GM12878 (cell line): ENCODE measurements around the gene HMGXB3. TPM values are rescaled to one million over a fixed set of nuclear protein-coding genes. Genes with fewer than 3 reads are reported as not detected.

Source experiments
- ATAC-seq: fragments of 200-7000 bp; cut with Tn5 transposase; 3 replicates; pipeline ENCODE4 v1.9.1; 2020; ENCODE audit warnings: mild to moderate bottlenecking, moderate library complexity
- BruUV-seq: library from RNA; stranded (reverse); fragments of 400-500 nt; replicated peaks from 2 replicates; lab custom pipeline; 2021; lab: Mats Ljungman, UMichigan
- CTCF ChIA-PET: fragments of 300-600 bp; sonication (Branson Sonifier 250); formaldehyde crosslinking; extraction: SDS; loops from one replicate; lab custom pipeline; 2021; ENCODE audit warnings: inconsistent platforms; lab: Yijun Ruan, JAX
- POLR2A ChIA-PET: fragments of 350-600 bp; formaldehyde crosslinking; extraction: SDS; loops from one replicate; lab custom pipeline; 2021; ENCODE audit warnings: inconsistent platforms; lab: Charles Lee
- RAD21 ChIA-PET: fragments of 300-600 bp; sonication (Branson Sonifier 250); formaldehyde crosslinking; loops from one replicate; lab custom pipeline; 2023; ENCODE audit warnings: antibody characterized with exemption; ENCODE audit not compliant: unreplicated experiment; lab: Charles Lee
- SMC1A ChIA-PET: fragments of 300-600 bp; sonication (Branson Sonifier 250); formaldehyde crosslinking; loops from one replicate; lab custom pipeline; 2023; ENCODE audit not compliant: unreplicated experiment, uncharacterized antibody; lab: Charles Lee
- DNase-seq: peaks from one replicate; pipeline ENCODE4 v3.0.0-alpha.2; 2011; ENCODE audit warnings: low read depth, low spot score
- FAIRE-seq: peaks from 3 replicates; lab custom pipeline; 2011; peaks lifted over from hg19 to GRCh38; lab: Jason Lieb, UNC
- H2AFZ ChIP-seq: 2 replicates; pipeline ENCODE4 v1.6.0; 2011; ENCODE audit warnings: low read depth, low read length, control low read depth; ENCODE audit not compliant: control insufficient read depth
- H3K27ac ChIP-seq: 2 replicates; pipeline ENCODE4 v1.5.1; 2011; ENCODE audit warnings: control low read depth; ENCODE audit not compliant: control insufficient read depth, insufficient read depth
- H3K27me3 ChIP-seq, 2 experiments: replicated peaks in 1 of 2; 2 replicates each; pipeline versions ENCODE4 v1.6.0 to v1.6.1; 2011; ENCODE audit warnings: low read length in 1 of 2; ENCODE audit not compliant: control insufficient read depth in 2 of 2, insufficient read depth in 2 of 2
- H3K36me3 ChIP-seq, 2 experiments: 2 replicates each; pipeline ENCODE4 v1.5.1; 2011; ENCODE audit warnings: low read length in 1 of 2; ENCODE audit not compliant: control insufficient read depth in 2 of 2, insufficient read depth in 2 of 2
- H3K4me1 ChIP-seq: 2 replicates; pipeline ENCODE4 v1.6.1; 2011; ENCODE audit warnings: mild to moderate bottlenecking, low read length, moderate library complexity, mixed read lengths; ENCODE audit not compliant: control insufficient read depth, insufficient read depth
- H3K4me2 ChIP-seq: 2 replicates; pipeline ENCODE4 v1.6.0; 2011; ENCODE audit warnings: control low read depth; ENCODE audit not compliant: control insufficient read depth, insufficient read depth
- H3K4me3 ChIP-seq: fragments of 200-600 bp; sonication (generic); 2 replicates; pipeline ENCODE4 v1.5.1; 2016
- H3K79me2 ChIP-seq: 2 replicates; pipeline ENCODE4 v1.6.0; 2011; ENCODE audit warnings: low read length; ENCODE audit not compliant: control insufficient read depth, insufficient read depth
- H3K9ac ChIP-seq: 2 replicates; pipeline ENCODE4 v1.8.0; 2011; ENCODE audit warnings: low read length, control low read depth, mixed read lengths; ENCODE audit not compliant: control insufficient read depth, insufficient read depth
- H3K9me3 ChIP-seq: replicated peaks from 3 replicates; pipeline ENCODE4 v1.5.1; 2011; ENCODE audit warnings: mild to moderate bottlenecking, low read length; ENCODE audit not compliant: control insufficient read depth, insufficient read depth
- H4K20me1 ChIP-seq: 2 replicates; pipeline ENCODE4 v1.6.0; 2011; ENCODE audit not compliant: control insufficient read depth, insufficient read depth
- BCLAF1 ChIP-seq: fragments of 450-650 bp; IDR thresholded peaks from 2 replicates; pipeline ENCODE4 v1.6.1; 2017; ENCODE audit warnings: antibody characterized with exemption, mild to moderate bottlenecking, moderate library complexity
- PML ChIP-seq: IDR thresholded peaks from 2 replicates; pipeline ENCODE4 v1.6.1; 2012; ENCODE audit warnings: low read length, inconsistent platforms
- WGBS: methylation state at CpG from one replicate; pipeline ENCODE4 v1.1.6; 2016; ENCODE audit warnings: low lambda C conversion rate; ENCODE audit not compliant: insufficient replicate concordance, insufficient coverage; ENCODE audit errors: missing lambda C conversion rate; 5-methylcytosine and 5-hydroxymethylcytosine counted together
- in situ Hi-C: fragments of 300-500 bp; cut with MboI; formaldehyde crosslinking; loops from 9 replicates; pipeline ENCODE4 v1.14.3; 2018; ENCODE audit warnings: mixed read lengths
- intact Hi-C: fragments of 100-400 bp; cut with micrococcal nuclease; formaldehyde crosslinking; loops from one replicate; pipeline ENCODE4 v1.14.2; 2022; ENCODE audit not compliant: unreplicated experiment
- polyA plus RNA-seq, 11 experiments: library from polyadenylated mRNA; depleted of rRNA in 4 of 11; unstranded in 6 of 11; stranded (reverse) in 5 of 11; fragments of >200 nt; fragmentation: Nextera tagmentation in 4 of 11; fragmentation: Illumina TruSeq in 1 of 11; extraction: Ambion mirVana in 4 of 11; extraction: Trizol in 1 of 11; gene quantifications; 1 replicate in 1 of 11; 2 replicates in 10 of 11; pipeline versions ENCODE4 v1.2.1 to v1.2.3, GENCODE V29; 2011 to 2016; ENCODE audit warnings: inconsistent platforms in 2 of 11, missing spikeins in 2 of 11, low read depth in 1 of 11
- total RNA-seq, 4 experiments: library from RNA; depleted of rRNA in 3 of 4; stranded (reverse); fragments of >200 nt in 3 of 4; fragmentation: Illumina TruSeq in 1 of 4; extraction: Trizol in 1 of 4; gene quantifications; 2 replicates each; pipeline versions ENCODE4 v1.2.1 to v1.2.3, GENCODE V29; 2013 to 2021

The HMGXB3 gene
- total and polyA plus RNA-seq, 10 of the 15 experiments (the other 5 are each of a cell fraction or from before 2014, with no cell fraction given) = 1.00 to 42.2 (median 28.1) TPM

GRCh38 chr5:150077060-150077459 lies 76.5 kb downstream of the HMGXB3 start:
- ChIA-PET POLR2A (interaction anchor here (1.0 kb wide), 1 partner anchor 11 kb away, joined by 3 read pairs; no protein-coding TSS in a partner anchor), SMC1A (no interaction called here), CTCF (interaction anchor here (0.6 to 1.7 kb wide), 3 partner anchors 11 to 45 kb away, joined by 3 to 4 read pairs (median 3); no protein-coding TSS in a partner anchor), RAD21 (no interaction called here)
- WGBS = 50% methylated on average over 8 of the region's 8 CpGs
- Histone ChIP-seq H2AFZ (no peak overlapping the region), H3K36me3 (no peaks in the 10 kb centered on the region), H4K20me1 (no peaks in the 10 kb centered on the region), H3K9ac (no peak overlapping the region), H3K4me1 (peaks cover 11% of the 10 kb centered on the region), H3K27ac (no peak overlapping the region), H3K79me2 (no peaks in the 10 kb centered on the region), H3K4me3 (no peak overlapping the region), H3K4me2 (no peak overlapping the region), H3K9me3 (no peaks in the 10 kb centered on the region), H3K27me3 (no peaks in the 10 kb centered on the region)
- no TSS peak for BruUV-seq
- intact Hi-C loops (no loop called here), in situ Hi-C loops (no loop called here)
- no peak for TF ChIP-seq BCLAF1
- no peak for TF ChIP-seq PML
- ATAC-seq = no peak
- FAIRE-seq = no peak
- DNase-seq = no peak
